HG02938 (cell line): ENCODE results near the gene PPP1R7.

Experiments used
- ATAC-seq: cut with Tn5 transposase; IDR thresholded peaks from one replicate; pipeline ENCODE4 v1.9.1; 2021; ENCODE audit warnings: mild to moderate bottlenecking, moderate library complexity; ENCODE audit not compliant: unreplicated experiment

PPP1R7 gene

DNA sequence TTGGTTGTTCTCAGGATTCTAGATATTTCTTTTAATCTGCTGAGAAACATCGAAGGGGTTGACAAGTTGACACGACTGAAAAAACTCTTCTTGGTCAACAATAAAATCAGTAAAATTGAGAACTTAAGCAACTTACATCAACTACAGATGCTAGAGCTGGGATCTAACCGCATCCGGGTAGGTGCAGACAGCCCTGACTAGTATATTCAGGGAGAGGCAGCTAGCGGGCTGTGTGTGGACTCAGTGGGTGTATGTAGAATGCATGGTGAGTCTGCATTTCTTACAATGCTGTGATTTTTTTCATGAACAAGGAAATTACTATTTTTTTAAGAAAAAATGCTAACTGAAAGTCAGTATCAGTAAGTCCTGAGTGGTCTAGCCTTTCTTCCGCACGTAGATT lies 10.1 kb downstream of the PPP1R7 start:
- ATAC-seq: no peak

DNA sequence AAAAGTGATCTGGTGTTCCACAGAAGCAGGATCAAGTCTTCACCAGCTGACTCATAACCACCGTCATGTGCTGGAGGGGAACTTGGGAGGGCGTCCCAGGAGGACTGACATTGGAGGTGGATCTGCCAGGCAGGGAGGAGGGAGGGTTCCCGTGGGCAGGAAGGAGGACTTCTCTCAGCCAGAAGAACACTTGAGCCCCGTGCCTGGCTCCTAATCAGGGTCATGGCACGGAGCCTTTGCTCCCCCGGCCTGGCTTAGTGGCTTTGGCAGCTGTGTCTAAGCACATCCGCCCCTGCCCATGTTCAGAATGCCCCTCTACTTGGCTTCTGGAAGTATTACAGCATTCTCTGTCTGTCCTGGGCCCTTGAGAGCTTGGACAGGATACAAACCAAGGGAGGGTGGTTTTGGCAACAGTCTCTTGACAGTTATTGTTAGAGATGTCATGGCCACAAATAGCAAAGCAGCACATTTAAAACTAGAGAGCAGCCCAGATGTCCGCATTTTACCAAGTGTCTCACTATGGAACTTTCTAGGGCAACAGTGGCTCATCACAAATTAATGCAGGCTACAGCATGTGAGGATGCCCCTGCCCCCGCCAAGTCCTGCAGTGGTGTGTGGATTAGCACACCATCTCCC lies 11.5 kb downstream of the PPP1R7 start:
- no peak for ATAC-seq

DNA sequence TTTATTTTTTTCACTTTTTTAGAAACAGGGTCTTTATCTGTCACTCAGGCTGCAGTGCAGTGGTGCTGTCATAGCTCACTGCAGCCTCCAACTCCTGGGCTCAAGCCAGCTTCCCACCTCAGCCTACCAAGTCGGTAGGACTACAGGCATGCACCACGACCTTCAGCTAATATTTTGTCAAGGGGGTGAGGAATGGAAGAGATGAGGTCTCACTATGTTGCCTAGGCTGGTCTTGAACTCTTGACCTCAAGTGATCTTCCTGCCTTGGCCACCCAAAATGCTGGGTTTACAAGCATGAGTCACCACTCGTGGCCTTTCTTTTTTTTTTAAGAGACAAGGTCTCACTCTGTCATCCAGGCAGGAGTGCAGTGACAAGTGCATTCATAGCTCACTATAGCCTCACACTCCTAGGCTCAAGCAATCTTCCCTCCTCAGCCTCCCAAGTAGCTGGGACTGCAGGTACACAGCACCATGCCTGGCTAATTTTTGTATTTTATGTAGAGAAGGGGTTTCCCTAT lies 13.4 kb downstream of the PPP1R7 start:
- no peak for ATAC-seq

DNA sequence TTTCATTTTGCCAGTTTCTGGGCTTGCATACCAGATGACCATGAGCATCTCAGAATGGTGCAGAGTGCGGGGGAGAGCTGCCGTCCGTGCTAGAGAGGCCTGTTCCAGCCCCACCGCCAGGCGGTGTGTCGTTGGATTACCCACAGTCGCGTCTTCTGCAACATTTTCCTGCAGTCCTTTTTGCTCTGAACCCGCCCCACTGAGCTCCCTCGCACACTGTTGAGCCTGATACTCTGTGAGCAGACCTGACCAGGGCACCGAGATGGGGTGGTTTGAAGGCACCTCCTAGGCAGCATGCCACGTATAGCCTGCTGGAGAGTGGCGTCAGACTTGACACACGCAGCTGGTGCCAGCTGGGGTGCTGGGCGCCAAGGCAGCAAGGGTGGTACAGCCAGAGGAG lies 18.1 kb downstream of the PPP1R7 start:
- ATAC-seq: no peak

DNA sequence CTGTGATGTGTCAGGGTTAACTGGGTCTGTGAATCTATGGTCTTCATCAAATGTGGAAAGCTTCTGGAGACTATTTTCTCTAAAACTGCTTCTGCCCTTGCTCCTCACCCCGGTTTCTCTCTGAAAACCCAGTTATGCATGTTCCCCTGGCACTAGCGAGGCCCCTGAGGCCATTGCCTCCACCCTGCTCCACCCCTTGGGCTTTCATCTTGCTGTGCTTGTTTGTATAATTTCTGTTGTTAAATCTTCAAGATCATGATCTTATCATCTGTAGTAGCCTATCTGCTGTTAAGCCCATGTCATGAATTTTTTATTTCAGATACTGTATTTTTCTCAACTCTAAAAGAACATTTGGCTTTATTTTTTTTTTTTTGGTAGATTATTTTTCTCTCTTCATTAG lies 23.3 kb downstream of the PPP1R7 start:
- no peak for ATAC-seq

DNA sequence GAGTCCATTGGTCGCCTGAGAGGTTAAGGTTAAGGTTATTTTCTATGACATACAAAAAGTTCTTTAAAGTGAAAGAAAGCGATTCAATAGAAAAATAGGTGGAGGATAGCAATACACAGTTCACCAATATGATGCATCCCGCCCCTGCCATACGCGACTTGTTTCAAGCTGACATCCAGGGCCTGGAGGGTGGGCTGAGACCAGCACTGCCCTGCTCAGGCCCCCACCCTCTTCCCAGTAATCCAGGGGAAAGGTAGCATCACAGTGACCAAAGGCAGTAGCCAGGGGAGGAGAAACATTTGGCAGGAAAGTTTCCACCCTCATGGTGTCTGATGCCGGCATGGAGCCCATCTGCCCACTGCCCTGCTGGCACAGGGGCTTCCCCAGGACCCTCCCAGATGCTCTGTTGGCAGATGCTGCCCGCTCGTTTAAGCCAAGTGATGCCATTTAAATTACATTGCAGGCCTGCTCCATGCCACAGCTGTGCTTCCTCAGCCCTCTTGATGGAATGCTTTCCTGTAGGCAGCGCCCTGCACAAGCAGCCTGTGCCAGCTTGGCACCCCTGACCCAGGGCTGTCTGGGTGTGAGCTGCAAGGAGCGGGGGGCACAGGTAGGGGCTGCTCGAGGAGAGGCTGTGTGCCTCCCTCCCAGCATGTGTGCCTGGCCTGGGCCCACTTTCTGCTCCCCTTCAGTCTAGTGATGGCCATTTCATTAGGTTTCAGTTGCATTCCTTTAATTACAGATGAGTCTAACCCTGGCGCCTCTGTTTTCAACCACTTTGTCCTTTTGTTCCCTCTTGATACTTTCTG lies 27.5 kb downstream of the PPP1R7 start:
- no peak for ATAC-seq

DNA sequence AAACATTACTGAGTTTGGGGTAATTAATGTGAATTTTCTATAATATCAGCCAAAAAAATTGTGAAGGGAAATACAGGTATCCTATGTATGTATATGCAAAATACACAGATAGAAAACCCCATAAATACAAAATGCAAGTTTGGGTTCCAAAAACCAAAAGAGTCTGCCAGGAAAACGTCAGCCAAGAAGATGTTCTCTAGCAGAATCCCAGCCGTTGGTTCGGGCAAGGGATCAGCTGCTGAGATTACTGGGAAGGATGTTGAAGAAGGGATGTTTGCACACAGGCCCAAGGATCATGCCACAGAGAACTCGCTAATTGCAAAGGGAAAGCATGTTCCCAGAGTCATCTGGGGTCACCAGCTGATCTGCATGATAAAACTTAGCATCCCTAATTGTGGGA lies 28.7 kb downstream of the PPP1R7 start:
- no peak for ATAC-seq

DNA sequence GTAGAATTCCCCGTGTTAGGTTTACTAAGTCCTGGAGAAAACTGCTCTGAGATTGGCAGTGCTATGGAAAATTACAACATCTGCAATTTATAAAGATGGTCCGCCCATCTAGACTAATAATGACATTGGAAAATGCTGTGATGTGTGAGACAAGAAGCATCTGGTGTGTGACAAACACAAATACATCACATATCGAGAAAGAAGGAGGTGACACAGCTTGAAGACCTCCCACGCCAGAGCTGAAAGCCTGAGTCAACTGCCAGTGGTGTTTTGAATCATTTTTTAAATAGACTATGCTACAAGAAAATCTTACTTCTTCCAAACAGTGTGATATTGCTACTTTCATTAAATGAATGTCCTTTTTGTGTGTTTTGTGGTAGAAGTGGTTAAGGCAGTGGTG lies 29.6 kb downstream of the PPP1R7 start:
- no peak for ATAC-seq

DNA sequence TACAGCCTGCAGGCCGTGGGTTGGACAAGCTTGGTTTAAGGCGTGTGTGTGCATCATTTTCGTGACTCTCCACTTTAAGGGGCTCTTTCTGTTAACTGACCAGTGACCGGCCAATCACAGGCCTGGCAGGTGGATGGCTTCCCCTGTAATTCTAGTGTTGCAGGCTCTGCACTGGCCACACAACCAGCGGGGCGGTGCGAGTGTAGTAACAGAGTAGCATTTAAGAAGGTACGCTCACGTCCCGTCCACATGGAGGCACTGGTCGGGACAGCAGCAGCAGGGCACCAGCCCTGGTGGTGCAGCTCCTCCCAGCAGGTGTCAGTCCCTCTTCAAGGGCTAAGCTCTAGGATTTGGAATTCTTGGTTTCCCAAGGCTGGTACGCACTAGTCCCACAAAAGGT lies 30.2 kb downstream of the PPP1R7 start:
- ATAC-seq: no peak

DNA sequence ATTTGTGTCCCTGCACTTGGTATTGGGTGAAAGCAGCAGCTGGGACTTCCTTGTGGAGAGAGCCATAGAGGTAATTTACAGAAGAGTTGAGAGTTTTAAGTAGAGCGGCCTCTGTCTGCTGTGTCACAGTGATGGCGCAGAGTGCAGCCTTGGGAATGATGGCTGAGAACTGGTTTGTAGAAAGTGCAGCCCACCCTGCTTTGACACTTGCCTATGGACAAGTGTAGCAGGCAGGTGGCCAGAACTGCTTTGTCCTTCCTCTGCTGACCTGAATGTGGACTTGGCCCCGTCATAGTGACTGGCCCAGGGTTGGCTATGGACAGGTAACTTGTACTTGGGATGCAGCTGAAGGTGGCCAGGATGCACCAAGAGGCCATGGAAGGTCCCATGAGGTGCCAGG lies 31.9 kb downstream of the PPP1R7 start:
- ATAC-seq: no peak

DNA sequence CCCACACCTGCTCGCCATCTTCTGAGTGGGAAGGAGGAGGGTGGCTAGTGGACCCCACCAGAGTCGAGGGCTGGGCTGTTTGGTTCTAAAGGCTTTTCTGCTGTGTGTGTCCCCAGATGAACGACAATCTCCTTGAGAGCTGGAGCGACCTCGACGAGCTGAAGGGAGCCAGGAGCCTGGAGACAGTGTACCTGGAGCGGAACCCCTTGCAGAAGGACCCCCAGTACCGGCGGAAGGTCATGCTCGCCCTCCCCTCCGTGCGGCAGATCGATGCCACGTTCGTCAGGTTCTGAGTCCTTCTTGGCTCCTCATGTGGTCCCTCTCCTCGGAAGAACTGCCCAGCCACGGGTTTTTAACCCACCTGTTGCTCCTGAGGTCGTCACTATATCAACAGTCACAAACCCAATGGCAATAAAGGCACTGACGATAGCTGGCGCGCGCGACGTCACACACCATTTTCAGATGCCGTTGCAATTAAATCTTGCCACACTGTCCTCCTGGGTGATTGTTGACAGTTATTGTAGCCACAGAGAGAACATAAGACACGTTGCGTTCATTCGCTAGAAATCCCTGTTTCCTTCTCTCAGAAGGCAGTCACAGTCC lies 32.4 kb downstream of the PPP1R7 start:
- ATAC-seq: no peak

DNA sequence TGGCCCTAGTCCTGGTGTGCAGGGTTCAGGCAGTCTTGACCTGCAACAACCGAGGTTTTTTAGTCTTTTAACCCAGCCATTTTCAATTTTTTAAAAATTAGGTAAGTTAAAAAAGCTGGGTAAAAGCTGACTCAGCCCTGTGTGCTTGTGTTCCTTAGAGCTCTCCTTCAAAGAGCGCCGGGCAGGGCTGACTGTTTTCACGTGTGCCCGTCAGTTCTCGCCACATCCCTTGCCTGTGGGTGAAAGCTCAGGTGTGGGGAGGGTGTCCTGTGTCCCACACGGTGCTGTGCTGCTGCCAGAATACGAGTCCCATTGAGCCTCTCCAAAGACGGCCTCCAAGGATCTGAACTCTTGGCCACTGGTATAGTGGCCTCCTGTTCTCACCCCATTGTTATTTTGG lies 33.0 kb downstream of the PPP1R7 start:
- no peak for ATAC-seq

DNA sequence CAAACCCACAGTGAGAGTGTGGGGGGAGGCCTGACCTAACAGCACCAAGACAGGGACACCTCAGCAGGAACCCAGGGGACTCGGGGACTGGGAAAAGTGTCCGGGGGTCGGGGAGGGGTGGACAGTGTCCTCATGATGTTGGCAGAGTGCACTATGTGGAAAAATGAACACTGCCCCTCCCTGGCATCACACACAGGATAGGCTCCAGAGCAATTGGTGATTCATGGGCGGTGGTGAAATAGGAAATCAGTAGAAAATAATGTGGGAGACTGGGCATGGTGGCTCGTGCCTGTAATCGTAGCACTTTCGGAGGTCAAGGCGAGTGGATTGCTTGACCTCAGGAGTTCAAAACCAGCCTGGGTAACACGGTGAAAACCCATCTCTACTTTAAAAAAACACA lies 34.6 kb downstream of the PPP1R7 start:
- ATAC-seq: no peak

DNA sequence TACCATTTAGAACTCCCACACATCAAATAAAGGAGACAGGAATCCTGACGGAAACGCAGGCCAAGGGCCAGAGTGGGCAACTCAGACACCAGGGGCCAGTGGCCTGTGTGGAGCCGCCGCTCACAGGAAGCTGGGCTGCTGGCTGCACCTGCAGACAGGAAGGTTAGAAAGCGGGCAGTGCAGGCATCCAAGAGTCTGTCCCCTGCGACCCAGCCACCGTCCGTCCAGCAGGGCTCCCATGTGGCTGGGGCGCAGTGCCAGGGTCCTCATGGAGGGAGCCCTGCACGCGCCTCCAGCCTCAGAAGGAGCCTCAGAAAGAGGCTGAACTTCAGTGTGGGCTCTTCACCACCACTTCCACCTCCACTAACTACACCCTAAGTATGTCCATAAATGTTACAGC lies 35.7 kb downstream of the PPP1R7 start:
- no peak for ATAC-seq

DNA sequence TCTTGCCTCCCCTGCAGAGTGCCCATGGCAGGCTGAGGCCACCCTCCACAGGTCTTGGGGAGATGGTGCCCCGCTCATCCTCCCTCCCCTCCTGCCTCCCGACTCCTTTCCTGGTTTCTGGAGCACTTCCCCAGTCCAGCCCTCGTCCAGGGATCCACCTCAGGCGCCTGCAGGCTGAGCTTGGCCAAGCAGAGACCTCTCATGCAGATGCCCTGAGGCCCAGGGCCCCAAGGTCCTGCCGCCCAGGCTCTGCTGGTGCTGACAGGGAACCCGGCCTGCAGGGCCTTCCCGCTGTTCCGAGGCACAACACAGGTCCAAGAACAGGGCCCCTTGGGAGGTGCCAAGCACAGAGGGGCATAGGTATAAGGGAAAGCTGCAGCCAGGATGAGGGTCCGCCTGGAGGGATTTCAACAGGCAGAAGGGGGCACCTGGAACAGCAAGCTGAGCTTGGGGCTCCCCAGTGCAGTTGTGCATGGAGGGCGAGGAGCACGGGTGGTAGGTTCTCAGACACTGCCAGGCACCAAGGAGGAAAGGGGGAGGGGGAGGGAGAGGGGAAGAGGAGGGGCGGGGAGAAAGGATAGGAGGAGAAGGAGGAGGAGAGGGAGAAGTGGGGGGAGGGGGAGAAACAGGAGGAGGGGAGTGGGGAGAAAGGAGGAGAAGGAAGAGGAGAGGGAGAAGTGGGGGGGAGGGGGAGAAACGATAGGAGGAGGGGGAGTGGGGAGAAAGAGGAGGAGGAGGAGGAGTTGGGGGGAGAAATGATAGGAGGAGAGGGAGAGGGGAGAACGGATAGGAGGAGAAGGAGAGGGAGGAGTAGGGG lies 37.0 kb downstream of the PPP1R7 start:
- ATAC-seq: no peak

DNA sequence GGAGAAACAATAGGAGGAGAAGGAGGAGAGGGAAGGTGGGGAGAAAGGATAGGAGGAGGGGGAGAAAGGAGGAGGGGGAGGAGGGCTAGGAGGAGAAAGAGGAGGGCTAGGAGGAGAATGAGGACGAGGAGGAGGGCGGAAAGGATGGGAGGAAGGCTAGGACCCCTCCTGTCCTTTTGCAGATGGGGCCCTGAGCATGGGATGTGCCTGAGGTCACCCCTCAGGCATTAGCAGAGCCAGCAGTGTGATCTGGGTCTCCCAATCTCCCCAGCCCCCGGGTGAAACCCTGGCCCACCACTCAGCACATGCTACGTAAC lies 37.6 kb downstream of the PPP1R7 start:
- no peak for ATAC-seq

DNA sequence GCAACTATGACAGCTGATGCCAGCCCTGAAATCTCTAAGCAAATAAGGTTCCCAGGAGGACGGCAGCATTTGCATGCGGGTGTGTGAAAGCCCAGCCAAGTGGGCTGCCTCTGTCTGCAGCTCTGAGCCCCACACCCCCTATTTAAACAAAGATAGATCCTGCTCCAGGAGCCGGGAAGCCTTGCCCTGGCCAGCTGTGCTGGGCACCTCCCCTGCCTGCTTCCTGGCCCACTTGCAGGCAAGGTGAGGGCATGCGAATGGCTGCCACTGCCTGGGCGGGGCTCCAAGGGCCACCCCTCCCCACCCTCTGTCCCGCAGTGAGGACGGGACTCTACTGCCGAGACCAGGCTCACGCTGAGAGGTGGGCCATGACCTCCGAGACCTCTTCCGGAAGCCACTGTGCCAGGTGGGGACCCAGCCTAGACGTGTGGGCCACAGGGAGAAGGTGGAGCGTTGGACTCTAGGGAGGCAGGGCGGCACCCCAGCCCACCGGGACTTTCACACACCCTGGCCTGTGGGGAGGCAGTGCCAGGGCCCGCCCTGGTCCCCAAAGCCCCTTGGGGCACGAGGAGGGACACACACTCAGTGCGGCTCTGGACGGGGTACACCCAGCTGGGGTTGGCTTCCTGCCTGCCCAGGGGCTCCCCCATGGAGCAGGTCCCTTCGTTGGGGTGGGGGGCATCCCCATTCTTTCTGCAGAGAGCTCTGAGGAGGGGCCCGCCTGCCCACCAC lies 38.3 kb downstream of the PPP1R7 start, which contains the start of gene ANO7:
Gene ANO7 (plus strand): TSS at position 317 of the 732 bp plus-strand sequence. CDS start 1,387 bp downstream, outside the sequence.
- no peak for ATAC-seq

DNA sequence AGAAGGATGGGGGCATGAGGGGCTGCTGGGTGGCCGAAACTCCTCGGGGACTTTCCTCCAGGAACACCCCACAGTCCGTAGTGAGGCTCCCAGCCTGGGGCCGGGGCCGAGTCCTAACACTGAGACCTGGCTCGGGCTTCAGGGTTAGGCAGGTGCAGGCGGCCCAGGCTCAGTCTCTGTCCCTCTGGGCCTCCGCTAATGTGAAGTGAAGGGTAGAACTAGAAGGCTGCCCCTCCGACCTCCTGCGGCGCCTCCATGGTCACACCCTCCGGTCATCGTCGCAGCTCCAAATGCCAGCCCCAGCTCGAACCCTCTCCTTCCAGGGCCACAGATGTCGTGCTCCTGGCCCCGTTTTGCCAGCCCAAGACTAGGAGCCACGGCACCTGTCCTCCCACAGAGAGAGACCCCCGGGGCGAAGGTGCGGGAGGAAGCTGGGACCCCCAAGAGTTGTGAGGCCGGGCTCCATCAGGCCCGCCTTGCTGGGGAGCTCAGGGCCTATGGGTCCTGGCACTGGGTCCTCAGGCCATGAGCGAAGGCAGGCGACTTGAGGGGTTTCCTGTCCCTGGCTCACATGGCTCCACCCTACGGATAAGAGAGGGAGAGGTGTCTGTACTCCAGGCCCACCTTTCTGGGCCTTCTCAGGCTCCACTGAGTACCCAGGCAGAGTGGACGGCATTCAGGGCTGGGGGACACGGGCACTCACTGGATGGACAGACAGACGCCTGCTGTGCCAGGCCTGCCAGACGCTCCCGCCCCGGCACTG lies 39.0 kb downstream of the PPP1R7 start:
- ATAC-seq: no peak

DNA sequence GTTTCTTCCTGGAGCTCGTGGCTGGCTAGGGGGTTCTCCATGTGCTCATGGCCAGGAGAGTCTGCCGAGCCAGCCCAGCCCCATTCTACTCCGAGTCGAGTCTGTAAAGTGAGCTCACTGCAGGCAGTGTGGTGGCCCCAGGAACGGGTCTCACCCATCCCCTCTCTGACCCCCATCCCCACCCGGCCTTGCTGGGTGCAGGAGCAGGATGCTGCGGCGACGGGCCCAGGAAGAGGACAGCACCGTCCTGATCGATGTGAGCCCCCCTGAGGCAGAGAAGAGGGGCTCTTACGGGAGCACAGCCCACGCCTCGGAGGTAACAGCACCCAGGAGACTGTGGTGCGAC lies 39.6 kb downstream of the PPP1R7 start:
- ATAC-seq: no peak
